Activated T-helper 9 cell treated with anti-CD3 and anti-CD28 coated beads, Interleukin-2, amount 50 U/mL, for 16 hours (primary cell): ENCODE measurements around the gene ETS2.

Source experiments
- DNase-seq: peaks from one replicate; pipeline ENCODE4 v3.0.0-alpha.2; 2020; ENCODE audit warnings: low read depth

Gene ETS2

DNA sequence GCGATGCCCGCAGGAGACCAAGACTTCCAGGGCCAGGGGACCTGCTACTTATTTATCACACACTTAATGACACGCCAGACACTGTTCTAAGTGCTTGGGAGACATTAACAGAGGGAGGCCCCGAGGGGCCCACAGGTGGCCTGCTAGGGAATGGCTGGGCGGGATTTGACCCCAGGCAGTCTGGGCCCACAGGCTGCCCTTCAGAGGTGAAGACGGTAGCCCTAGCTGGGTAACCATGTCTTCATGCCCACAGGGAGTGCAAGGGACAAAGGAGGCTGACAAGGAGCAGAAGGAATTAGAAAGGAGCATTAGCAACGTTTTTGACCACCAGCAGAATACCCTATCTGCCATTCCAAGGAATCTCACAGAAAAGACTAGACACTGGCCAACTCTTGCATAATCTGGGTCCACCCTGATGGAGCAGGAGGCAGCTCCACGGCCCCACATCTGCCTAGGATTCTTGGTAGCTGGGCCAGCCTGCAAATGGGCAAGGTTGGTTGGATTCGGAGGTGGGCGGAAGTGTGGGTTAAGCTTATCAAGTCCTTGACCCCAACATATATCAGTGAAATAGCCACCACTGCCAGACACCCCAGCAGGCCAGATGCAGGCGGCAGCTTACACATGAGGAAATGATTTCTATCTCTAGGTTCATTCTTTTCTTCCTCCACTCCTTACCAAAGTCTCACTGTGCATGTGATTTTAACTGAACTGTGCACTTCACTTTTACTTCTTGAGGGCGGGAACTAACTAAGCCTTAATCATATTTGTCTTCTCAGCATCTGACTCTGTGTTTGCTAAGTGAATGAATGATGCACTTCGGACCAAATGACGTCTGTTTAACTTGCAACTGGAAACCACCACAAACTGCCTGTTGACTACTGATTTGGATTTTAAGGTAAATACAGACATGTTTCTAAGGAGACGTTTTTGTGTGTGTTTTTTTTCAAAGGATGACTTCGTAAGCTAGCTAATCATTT lies 3.4 kb upstream of the ETS2 start:
- DNase-seq, result no peak

DNA sequence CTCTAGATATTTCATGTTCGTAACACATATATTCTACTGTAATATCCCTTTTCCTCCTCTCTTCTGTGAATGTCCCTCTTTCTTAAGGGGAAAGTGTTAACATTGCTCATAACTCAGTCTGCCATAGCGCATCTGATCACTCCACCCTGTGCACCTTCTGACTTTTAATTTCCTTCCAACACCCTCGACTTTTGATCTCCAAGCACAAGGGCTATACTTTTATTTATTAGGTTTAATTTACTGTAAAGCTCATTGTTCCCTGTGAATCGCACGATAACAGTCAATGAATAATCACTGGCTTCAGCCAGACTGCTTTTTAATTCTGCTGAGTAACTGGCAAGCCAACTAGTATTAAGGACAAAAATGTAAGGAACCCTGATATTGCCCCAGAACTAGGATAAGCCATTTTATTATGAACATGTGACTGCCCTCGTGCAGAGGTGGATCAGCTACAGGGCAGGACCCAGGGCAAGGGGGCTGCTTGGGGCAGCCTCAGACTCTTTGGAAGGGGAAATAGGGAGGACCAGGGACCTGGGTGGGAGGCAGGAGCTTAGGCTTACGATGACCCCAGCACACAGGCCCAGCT lies 2.6 kb upstream of the ETS2 start:
- DNase-seq, result no peak

DNA sequence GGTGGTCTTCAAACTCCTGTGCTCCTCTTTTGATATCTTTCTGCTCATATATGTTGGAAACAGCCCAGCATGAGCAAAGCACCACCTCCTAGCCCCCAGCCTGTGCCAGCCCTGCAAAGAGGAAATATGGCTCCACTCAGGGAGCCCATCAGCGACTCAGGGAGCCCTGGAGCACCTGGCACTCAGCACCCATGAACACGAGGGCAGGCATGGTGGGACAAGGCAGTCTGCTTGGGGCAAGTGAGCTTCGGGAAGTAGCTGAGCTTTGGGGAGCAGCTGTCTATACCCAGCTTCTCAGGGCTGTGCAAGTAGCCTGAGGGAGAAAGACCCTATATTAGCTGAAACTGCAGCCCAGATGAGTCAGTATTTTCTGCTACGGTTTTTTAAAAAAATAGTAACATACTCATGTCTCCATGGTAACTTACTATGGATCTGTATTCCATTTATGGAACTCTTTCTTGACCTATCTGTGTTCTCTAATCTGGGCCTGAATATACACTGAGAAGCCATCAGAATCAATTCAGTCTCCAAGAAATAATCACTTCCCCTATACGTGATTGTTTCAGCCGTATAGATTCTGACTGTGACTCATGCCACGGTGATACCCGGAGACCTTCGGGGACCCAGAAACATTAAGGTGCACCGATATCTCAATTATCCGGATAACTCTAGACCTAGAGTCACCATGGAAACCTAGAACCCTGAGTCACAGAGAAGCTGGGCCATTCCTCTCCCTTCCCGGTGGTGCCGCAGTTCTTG lies 1.5 kb upstream of the ETS2 start:
- DNase-seq, result no peak

DNA sequence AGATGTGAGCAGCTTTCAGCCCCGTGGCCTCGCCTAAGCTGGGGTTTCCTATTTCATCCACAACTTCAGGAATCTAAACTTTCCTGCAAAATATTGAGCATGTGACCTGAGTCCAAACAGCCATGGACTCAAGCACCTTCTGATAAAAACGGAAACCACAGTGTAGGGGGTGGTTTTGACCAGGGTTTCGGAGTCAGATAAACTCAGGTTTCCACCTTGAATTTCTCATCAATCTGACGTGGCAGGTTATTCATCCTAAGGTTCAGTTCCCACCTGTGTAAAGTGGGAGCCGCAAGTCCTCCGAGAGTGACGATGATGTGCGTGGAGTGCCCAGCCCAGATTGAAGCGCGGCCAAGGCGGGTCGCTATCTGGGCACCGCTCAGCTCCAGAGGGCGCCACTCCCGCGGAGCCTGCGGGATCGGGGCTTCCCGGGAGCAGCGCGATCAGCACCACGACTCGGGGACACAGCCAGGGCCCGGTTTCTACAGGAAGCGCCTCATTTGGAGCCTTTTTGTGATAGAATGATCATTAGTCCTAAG lies 871 bp upstream of the ETS2 start:
- DNase-seq, result peak; percentile 10

DNA sequence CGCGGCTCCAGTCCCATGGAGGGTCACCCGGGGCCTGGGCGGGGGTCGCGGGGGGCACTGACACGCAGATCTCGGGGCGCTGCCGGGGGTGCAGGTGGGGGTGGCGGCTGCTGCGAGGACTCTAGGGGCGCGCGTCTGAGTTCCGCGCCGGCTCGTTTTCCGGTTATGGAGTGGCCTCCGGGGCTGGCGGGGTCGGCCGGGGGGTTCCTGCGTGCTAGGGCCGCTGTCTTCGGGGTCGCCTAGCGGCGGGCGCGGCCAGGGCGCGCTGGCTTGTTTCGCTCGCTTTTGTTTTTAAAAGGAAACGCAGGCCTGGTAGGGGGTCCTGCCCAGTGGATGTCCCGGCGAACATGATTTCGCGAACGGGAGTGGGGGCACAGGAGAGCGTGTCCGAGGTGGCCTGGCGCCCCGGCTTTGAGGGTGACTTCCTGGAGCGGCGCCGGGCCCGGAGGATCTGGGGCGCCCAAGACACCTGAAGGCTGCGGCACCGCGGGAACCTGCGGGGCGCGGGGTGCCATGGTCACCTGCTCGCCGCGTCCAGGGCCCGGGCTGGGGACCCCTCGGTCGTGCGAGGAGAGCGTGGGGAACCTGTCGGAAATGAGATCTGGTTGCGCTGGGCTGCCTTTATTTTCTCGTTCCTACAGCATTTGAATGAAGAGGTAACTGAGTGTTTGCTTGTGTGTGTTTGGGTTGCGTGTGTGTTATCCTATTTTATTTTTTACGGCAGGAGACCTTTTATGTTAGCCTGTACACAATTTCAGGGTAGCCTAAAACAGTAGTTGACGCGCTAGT lies 618 bp downstream of the ETS2 start:
- DNase-seq, result peak; percentile 20

DNA sequence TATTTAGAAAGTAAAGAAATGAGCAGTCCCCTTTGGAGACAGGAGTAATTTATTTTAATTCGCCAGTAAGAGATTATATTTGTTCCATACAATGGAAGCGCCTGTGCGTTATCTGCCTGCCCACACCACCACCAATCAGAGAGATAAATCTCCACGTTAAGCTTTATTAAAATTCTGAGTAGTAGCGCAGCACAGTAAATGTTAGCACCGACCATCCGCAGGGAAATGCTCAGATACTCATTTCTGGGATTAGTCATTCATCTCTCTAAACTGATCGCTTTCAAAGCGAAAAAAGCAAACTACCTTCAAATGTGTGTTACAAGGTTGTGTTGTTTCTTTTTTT lies 1.2 kb downstream of the ETS2 start:
- DNase-seq, result no peak

DNA sequence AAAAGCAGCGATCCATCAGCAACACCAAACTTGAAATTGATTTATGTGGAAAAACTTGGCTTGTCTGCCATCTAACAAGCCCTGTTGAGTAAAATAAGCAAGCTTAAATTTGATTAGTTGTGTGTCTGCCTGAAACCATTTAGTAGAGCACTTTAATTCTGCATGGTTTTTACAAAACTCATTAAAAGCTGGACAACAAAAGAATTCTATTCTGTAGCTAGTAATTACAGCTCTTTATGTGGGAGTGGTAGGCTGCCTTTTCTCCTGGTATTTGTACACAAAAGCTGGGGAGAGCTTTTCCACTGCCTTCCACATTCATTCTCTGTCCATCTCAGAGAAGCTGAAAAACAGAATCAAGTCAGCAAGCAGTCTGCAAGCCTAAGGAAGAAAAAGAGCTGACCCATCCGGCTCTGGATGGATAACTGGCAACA lies 1.7 kb downstream of the ETS2 start:
- no peak for DNase-seq

DNA sequence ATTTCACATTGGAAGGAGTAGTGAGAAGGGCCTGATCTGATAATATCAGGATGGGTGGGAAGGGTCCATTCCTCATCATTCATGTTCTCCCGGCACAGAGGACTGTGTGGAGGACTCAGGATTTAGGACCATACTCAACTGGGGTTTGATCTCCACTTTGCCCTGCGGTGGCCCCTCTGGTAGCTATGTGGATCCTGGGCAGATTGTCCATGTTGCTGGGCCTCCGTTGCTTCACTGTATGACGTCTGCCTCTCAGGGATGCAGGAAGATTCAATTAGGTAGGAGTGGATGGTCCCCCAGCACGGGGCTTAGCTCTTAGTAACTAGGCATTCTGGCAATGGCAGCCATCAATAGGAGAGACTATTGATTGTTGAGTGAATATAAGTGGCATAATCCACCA lies 2.3 kb downstream of the ETS2 start:
- DNase-seq, result no peak

DNA sequence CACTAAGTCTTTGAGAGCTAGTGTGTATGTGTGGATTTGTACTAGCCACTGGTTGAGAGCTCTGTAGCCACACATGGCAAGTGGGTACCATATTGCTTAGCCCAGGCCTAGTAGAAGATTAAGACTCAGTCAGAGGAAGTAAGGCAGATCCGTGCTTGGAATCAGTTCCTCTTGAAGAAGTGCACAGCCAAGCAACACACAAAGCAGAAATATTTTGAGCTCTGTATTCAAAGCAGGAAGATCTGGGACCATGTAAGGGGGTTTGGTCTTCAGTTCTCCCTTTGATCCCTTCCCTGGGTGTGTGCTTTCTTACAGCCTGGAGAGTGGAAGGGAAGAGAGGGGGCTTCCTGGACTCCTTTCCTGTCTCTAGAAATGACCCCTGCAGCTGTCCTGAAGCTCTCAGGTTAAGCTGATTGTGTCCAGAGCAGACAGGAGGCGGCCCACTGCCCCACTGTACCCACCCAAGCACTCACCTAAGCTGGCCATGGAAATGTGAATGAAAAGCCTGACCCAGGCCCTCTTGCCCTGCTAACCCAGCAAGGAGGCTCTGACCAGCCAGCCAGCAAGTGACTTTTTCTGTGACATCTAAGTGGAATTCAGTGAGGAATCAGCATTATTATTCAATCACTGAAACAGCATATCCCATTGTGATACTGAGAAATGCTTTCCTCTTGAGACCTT lies 3.6 kb downstream of the ETS2 start:
- no peak for DNase-seq

DNA sequence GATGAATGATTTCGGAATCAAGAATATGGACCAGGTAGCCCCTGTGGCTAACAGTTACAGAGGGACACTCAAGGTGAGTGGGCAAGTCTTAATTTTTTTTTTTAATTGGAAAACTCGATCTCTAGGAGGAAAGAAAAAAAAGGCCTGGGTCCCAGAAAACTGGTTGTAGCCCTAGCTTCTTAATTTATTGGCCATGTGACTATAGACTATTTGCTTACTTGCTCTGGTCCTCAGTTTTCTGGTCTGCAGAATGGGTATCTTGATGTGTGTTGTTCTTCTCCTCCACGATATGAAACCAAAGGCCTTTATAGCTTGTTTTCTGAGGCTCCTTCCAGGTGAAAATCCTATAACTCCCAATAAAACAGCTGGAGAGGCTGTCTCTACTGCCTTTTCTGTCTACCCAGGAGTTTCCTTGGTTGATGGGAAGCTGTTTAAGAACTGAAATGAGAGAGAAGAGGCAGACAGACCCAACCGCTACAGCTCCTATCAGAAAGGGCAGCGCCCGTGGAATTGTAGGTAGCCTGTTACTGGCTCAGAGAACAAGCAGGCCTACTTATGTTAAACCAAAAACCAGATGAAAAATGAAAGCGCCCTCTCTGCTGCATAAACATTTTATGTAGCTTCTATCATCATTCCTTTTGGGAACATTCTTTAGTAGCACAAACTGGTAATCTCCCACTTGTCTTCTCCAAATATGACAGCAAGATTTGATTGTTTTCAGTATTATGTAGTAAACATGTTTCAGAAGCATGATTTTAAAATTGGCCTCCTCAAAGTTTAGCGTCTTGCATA lies 4.5 kb downstream of the ETS2 start:
- DNase-seq, result no peak

DNA sequence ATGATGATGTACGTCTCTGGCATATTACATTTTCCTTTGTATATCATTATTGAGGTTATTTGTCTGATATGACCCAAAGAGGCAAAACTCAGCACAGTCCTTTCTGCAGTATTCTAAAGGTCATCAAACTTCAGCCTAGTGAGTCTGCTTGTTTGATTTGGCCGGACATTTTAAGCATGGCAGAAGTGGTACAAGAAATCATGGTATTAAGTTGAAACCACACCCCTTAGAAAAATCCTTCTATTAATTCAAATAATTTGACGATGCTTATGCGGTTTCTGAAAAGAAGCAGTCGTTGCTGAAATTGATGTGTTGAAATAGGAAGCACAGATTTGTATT lies 5.1 kb downstream of the ETS2 start:
- no peak for DNase-seq

DNA sequence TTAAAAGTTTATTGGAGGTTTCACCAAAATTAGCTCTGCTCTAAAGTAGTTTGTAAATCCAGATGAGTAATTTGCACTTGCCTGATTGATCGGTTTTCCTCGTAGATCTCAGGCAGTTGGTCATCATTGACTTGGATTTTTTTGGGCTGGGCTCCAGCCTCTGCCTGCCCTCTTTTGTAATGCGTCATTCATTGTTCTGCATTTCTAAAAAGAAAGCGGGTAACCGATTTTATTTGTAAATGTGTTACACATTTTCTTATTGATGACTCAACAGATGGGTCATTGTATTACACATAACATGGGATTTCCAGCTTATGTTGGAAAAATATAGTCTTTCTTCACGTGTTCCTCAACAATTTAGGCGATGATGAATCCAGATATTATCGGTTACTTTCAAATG lies 5.5 kb downstream of the ETS2 start:
- no peak for DNase-seq

DNA sequence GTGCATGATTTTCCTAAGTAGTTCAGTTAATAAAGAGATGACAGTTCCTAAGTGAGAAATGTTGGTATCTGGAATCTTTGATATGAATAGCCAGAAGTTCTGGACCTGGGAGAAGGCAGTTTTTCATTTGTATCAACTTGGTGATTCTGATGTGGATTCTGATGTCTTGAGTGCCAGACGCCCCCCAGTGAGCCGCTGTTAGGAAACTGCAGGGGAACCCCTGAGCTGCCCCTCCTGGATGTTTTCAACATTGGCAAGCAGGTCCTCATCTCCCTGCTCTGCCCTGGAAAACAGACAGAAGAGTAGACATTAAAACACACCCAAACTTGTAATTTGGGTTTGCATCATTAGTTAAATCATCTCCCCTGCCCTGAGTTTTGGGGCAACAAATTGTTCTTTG lies 7.4 kb downstream of the ETS2 start:
- DNase-seq, result no peak

DNA sequence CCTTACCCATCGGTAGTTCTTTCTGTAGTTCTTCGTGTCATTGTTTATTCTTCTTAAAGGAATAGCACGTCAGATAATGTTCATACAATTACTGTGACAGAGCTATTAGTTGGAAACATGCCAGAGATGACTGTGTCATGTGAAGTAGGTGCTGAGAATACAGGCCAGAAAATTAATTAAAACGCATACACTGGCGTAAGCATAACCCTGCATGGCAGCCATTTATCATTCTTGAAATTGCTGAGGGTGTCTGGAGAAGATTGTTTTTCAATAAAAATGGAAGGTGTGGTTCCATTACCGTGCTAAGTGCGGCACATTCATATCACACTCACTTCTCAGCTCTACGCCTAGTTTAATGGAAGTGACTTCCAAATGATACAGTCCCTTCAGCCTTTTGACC lies 7.8 kb downstream of the ETS2 start:
- no peak for DNase-seq

DNA sequence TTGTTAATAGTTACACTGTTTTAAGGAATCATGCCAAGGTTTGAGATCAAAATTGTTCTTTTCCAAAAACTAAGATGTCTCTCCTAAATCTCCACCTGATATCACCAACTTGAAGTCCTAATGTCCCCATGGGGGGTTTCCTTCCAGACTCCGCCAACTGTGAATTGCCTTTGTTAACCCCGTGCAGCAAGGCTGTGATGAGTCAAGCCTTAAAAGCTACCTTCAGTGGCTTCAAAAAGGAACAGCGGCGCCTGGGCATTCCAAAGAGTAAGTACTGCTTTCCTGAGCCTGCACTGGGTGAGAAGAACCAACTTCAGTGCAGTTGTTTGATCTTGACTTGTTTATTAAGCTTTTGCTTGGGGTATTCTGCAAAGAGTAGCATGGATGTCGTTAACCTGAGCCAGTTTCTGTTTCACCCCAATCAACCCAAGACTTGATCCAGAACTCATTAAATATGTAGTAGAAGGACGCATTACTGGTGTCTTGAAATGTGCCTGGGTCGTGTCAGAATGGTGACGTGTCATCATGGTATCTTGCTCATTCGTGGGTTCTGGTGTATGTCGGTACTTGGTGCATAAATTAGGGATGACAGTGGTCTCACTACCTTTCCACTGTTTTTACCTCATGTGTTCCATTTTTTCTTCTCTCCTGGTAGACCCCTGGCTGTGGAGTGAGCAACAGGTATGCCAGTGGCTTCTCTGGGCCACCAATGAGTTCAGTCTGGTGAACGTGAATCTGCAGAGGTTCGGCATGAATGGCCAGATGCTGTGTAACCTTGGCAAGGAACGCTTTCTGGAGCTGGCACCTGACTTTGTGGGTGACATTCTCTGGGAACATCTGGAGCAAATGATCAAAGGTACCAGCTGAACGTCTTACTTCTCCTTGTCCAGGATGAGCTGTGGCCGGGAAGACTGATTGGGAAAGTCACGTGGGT lies 8.7 kb downstream of the ETS2 start:
- DNase-seq, result no peak

DNA sequence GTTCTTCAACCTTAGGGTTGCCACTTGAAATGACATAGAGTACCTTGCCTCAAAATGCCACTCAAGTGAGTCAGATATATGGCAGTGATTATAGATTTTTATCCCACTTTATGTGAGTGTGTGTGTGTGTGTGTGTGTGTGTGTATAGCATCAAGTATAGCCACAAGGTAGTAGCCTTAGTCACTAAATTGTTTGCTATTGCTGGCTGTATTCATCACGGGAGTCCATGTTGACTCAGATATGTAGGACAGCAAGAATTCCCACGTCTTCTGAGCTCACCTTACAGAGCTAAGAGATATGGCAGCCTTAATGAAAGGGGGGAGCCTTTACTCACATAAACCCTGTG lies 9.3 kb downstream of the ETS2 start:
- no peak for DNase-seq

DNA sequence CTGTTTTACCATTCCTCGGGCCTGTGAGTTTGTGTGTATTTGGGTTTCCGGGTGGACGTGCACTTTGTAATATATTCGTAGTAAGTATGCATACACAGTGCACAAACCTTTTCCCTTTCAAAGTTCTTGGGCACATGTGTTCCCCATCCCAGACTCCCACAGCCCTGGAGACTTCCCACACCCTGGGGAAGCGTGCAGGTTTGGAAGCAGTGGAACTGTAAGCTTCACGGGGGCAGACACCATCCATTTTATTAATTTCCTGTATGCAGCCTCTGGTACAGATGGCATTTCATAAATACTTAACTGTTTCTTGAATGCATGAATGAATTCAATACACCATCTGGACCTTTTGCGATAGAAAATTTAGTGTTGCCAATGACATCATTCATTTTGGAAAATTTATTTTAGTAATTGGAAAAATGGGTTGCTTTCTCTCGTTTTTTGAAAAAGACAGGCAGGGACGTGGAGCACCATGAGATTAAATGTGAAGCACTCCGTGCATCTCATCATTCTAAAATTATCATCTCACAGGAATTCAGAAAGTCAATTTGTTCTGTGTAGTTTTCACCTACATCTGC lies 10.8 kb downstream of the ETS2 start:
- no peak for DNase-seq

DNA sequence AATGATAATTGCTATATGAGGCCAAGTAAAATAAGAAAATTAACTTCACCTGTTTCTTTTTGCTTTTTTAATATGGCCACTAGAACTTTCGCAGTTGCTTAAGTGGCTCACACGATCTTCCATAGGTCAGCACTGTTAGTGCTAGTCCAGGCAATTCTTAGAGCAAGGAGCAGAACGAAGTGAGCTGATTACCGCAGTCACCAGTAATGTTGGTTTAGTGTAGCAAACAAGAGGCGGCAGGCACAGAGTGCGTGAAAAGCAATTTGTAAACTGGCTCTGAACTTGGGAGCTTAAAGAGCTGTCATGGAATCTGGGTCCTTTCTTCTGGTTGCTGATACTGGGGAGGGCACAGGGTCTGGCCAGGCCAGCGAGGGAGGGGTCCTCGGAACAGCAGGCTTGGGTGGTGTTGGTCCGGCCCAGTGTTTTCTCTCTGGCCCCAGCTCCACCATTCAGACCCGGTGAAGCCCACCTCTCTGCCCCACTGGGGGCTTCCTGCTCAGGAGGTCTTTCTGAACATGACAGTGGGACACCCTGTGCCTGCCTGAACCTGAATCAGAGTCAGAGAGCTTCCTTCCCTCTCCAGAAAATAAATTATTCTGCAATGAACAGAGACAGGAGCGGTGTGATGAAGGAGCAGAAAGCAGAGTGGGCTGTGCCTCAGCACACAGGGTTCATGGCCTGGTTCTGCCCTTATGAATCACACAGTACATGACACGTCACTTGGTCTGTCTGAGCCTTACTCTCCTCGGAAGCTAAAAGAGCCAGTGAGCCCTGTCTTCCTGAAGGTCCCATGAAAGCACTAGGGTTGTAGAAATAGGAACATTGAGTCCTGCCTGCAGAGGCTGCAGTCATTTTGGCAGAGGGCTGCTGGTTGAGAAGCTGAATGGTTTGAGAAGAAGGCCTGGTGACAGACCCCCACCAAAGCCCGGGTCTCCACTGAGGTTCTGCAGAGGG lies 11.9 kb downstream of the ETS2 start:
- no peak for DNase-seq
